Measurements from ENCODE around the gene SMCO2.

The SMCO2 gene

DNA sequence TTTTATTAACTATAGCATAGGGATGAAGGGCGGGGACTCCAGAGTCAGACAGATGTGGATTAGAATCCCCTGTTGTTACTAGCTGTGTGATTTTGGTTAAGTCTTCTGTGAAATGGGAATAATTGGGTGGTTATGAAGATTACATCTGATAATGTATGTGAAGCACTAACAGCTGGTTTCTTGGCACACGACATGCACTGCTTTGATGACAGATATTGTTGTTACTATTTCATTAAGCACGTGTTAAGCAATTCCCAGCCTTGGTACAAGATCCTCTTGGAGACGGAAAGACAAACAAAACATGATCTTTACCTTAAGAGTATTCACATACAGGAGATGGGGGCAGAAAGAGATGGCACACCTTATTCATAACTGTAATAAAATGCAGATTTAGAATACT is 85.4 kb downstream of the SMCO2 start:
- TF ChIP-seq, protein P1, sequence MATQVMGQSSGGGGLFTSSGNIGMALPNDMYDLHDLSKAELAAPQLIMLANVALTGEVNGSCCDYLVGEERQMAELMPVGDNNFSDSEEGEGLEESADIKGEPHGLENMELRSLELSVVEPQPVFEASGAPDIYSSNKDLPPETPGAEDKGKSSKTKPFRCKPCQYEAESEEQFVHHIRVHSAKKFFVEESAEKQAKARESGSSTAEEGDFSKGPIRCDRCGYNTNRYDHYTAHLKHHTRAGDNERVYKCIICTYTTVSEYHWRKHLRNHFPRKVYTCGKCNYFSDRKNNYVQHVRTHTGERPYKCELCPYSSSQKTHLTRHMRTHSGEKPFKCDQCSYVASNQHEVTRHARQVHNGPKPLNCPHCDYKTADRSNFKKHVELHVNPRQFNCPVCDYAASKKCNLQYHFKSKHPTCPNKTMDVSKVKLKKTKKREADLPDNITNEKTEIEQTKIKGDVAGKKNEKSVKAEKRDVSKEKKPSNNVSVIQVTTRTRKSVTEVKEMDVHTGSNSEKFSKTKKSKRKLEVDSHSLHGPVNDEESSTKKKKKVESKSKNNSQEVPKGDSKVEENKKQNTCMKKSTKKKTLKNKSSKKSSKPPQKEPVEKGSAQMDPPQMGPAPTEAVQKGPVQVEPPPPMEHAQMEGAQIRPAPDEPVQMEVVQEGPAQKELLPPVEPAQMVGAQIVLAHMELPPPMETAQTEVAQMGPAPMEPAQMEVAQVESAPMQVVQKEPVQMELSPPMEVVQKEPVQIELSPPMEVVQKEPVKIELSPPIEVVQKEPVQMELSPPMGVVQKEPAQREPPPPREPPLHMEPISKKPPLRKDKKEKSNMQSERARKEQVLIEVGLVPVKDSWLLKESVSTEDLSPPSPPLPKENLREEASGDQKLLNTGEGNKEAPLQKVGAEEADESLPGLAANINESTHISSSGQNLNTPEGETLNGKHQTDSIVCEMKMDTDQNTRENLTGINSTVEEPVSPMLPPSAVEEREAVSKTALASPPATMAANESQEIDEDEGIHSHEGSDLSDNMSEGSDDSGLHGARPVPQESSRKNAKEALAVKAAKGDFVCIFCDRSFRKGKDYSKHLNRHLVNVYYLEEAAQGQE (IDR thresholded peaks at IDR 0.05; ENCODE audit: insufficient read depth in 1 of 2, low read depth in 2 of 2, low read length in 2 of 2), result no peak
- TF ChIP-seq SIN3A (IDR thresholded peaks at IDR 0.05; ENCODE audit: borderline replicate concordance, insufficient read depth, low read length), result no peak
- TF ChIP-seq TAF1 (IDR thresholded peaks at IDR 0.05; ENCODE audit: borderline replicate concordance, insufficient read depth, low read length), result no peak
- no peak for TF ChIP-seq POLR2AphosphoS5 (IDR thresholded peaks at IDR 0.05; ENCODE audit: low read depth, low read length)
- TF ChIP-seq FOXP2 (optimal IDR thresholded peaks at IDR 0.05; ENCODE audit: borderline replicate concordance, extremely low read depth, extremely low read length, insufficient read depth), result no peak

DNA sequence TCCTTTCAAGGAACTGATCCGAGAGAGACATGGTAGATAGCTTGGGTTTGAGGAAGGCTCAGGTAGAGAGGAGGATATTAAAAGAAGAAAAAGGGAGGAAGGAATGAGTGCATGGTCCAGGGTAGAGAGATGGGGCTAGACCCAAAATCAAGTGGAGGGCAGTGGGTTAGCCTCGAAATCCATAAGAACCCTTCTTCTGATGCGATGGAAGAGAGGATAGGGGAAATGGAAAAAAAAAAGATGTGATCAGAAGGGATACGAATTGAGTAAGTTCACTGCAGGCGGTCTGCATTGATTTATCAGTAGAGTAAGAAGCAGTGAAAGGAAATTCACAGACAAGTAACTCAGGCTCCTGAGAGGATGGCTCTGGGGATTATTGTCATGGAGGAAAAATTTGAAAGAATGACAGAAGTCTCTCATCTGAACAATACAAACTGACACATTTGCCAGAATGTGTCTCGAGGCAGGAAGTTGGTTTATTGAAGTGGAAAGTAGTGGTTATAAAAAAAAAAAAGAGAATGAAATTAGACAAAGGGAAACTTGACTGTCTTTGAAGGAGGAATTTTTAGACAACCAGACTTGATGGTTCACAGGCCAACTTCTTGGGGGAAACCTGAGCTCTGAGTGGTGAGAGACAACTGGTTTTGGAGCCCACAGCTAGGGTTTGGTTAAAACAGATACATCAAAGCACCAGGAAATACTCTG is 87.7 kb downstream of the SMCO2 start:
- TF ChIP-seq, protein P1 (IDR thresholded peaks at IDR 0.05; ENCODE audit: insufficient read depth in 1 of 2, low read depth in 2 of 2, low read length in 2 of 2), result no peak
- no peak for TF ChIP-seq TAF1 (IDR thresholded peaks at IDR 0.05; ENCODE audit: borderline replicate concordance, insufficient read depth, low read length)
- TF ChIP-seq SIN3A (IDR thresholded peaks at IDR 0.05; ENCODE audit: borderline replicate concordance, insufficient read depth, low read length), result no peak
- TF ChIP-seq POLR2AphosphoS5 (IDR thresholded peaks at IDR 0.05; ENCODE audit: low read depth, low read length), result no peak
- no peak for TF ChIP-seq FOXP2 (optimal IDR thresholded peaks at IDR 0.05; ENCODE audit: borderline replicate concordance, extremely low read depth, extremely low read length, insufficient read depth)

DNA sequence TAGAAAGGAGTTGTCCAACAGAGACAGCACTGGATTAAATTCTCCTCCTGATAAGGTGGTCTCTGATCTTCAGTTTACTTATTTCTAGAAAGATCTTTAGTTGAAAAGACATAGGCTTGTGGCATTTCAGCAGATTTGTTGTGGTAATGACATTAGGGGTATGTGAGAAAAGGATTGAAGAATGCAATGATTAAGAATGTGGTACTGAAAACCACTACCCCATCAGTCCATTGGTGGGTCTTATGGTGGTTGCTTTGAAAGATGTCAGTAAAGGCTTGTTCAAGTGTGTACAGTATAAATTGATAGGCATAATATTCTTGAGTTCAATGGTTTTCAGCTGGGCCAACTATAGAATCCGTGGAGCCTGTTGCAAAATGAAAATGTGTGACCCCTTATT is 88.2 kb downstream of the SMCO2 start:
- TF ChIP-seq POLR2AphosphoS5 (IDR thresholded peaks at IDR 0.05; ENCODE audit: low read depth, low read length) (no peak), FOXP2 (optimal IDR thresholded peaks at IDR 0.05; ENCODE audit: borderline replicate concordance, extremely low read depth, extremely low read length, insufficient read depth) (no peak), TAF1 (IDR thresholded peaks at IDR 0.05; ENCODE audit: borderline replicate concordance, insufficient read depth, low read length) (no peak), SIN3A (IDR thresholded peaks at IDR 0.05; ENCODE audit: borderline replicate concordance, insufficient read depth, low read length) (no peak)
- TF ChIP-seq, protein P1 (IDR thresholded peaks at IDR 0.05; ENCODE audit: insufficient read depth in 1 of 2, low read depth in 2 of 2, low read length in 2 of 2), result no peak

DNA sequence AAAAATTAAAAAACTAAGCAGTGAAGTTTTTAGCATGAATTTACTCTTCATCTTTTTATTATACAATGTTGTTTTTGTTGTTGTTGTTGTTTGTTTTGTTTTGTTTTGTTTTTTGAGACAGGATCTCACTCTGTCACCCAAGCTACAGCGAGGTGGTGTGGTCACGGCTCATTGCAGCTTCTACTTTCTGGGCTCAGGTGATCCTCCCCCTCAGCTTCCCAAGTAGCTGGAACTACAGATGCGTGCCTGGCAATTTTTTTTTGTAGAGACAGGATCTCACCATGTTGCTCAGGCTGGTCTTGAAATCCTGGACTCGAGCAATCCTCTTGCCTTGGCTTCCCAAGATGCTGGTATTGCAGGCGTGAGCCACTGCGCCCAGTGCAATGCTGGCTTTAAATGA is 88.8 kb downstream of the SMCO2 start:
- TF ChIP-seq FOXP2 (optimal IDR thresholded peaks at IDR 0.05; ENCODE audit: borderline replicate concordance, extremely low read depth, extremely low read length, insufficient read depth) (no peak), POLR2AphosphoS5 (IDR thresholded peaks at IDR 0.05; ENCODE audit: low read depth, low read length) (no peak), TAF1 (IDR thresholded peaks at IDR 0.05; ENCODE audit: borderline replicate concordance, insufficient read depth, low read length) (no peak), SIN3A (IDR thresholded peaks at IDR 0.05; ENCODE audit: borderline replicate concordance, insufficient read depth, low read length) (no peak)
- TF ChIP-seq, protein P1 (IDR thresholded peaks at IDR 0.05; ENCODE audit: insufficient read depth in 1 of 2, low read depth in 2 of 2, low read length in 2 of 2), result no peak
